ENCODE measurements around the gene TACO1. TPM values are rescaled to one million over a fixed set of nuclear protein-coding genes. Genes with fewer than 3 reads are reported as not detected.

TACO1 gene
- total and polyA plus RNA-seq, 9 of the 15 experiments (the other 6 are each of a cell fraction or from before 2014, with no cell fraction given), result 10.3 to 41.6 (median 30.9) TPM

DNA sequence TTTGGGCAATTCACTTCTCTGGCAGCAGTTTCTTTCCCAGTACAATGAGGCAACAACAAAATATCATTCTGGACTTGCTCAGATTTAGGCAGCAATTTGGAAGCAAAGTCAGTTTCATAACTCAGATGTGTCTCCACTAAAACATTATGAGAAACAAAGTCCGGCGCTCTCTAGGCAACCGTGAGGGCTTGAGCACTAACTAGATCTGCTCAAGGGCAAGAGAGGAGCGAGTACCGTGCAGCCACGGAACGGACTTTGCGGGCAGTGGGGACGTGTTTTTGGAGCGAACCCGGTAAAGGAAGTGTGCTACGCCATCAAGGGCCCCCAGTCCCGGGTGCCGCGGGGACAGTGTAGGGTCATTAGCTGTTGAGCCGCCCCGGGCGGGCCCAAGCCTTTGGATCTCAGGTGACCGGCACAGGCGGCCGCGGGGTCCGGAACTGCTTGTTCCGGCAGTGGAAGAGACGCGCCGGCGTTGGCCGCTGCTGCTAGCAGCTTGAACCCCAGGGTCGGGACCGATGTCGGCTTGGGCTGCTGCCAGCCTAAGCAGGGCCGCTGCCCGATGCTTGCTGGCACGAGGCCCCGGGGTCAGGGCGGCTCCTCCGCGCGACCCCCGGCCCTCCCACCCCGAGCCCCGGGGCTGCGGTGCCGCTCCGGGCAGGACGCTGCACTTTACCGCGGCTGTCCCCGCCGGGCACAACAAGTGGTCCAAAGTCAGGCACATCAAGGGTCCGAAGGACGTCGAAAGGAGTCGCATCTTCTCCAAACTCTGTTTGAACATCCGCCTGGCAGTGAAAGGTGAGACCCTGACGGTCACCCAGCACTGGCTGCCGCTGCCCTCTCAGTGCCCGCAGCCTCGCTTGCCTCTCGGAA, at the start of gene TACO1 (continued):
- TF ChIP-seq, protein P1, sequence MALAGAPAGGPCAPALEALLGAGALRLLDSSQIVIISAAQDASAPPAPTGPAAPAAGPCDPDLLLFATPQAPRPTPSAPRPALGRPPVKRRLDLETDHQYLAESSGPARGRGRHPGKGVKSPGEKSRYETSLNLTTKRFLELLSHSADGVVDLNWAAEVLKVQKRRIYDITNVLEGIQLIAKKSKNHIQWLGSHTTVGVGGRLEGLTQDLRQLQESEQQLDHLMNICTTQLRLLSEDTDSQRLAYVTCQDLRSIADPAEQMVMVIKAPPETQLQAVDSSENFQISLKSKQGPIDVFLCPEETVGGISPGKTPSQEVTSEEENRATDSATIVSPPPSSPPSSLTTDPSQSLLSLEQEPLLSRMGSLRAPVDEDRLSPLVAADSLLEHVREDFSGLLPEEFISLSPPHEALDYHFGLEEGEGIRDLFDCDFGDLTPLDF (CRISPR knock-in tag; IDR thresholded peaks at IDR 0.05), result 0 out of 2 replicates have a peak, but pooled peaks have one; percentile 43
- peak; percentile 89 for TF ChIP-seq MTA3 (IDR thresholded peaks at IDR 0.05; ENCODE audit: borderline replicate concordance)
- TF ChIP-seq GABPB1 (CRISPR knock-in tag; IDR thresholded peaks at IDR 0.05), result peak; percentile 99
- peak; percentile 90 for TF ChIP-seq TAF9B (IDR thresholded peaks at IDR 0.05; ENCODE audit: partially characterized antibody)
- peak; percentile 100 for TF ChIP-seq GABPA (tag; conservative IDR thresholded peaks at IDR 0.05; ENCODE audit: low read depth)
- no peak for TF ChIP-seq ZC3H8 (IDR thresholded peaks at IDR 0.05)
- TF ChIP-seq MECOM (CRISPR knock-in tag; IDR thresholded peaks at IDR 0.05), result no peak
- peak; percentile 70 for TF ChIP-seq TEAD4 (IDR thresholded peaks at IDR 0.05; ENCODE audit: low read length)
- TF ChIP-seq TEAD4 (CRISPR knock-in tag; IDR thresholded peaks at IDR 0.05; ENCODE audit: borderline replicate concordance), result no peak
- TF ChIP-seq RBBP5 (IDR thresholded peaks at IDR 0.05; ENCODE audit: borderline replicate concordance, insufficient read depth, low read length, poor library complexity, severe bottlenecking), result peak; percentile 98
- peak; percentile 90 for TF ChIP-seq POLR2AphosphoS5 (IDR thresholded peaks at IDR 0.05; ENCODE audit: control insufficient read depth, insufficient read depth, low read depth, low read length)
- TF ChIP-seq JUNB (CRISPR knock-in tag; conservative IDR thresholded peaks at IDR 0.05), result 0 out of 2 replicates have a peak, but pooled peaks have one; percentile 25
- peak; percentile 67; the same call in 1 of the 2 replicates for TF ChIP-seq DMBX1 (CRISPR knock-in tag; IDR thresholded peaks at IDR 0.05; ENCODE audit: borderline replicate concordance)
- TF ChIP-seq, protein P2, sequence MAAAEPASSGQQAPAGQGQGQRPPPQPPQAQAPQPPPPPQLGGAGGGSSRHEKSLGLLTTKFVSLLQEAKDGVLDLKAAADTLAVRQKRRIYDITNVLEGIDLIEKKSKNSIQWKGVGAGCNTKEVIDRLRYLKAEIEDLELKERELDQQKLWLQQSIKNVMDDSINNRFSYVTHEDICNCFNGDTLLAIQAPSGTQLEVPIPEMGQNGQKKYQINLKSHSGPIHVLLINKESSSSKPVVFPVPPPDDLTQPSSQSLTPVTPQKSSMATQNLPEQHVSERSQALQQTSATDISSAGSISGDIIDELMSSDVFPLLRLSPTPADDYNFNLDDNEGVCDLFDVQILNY (CRISPR knock-in tag; IDR thresholded peaks at IDR 0.05), result no peak
- TF ChIP-seq TRIM24 (IDR thresholded peaks at IDR 0.05), result peak in 1 of 2 experiments; percentile 98; a peak in 2 of 4 replicates
- 0 out of 4 replicates have a peak, but pooled peaks of 1 of the 2 experiments have one; percentile 18 for TF ChIP-seq NRF1 (conservative IDR thresholded peaks at IDR 0.05 in 1 of 2, IDR thresholded peaks at IDR 0.05 in 1 of 2)
- TF ChIP-seq, protein P3, sequence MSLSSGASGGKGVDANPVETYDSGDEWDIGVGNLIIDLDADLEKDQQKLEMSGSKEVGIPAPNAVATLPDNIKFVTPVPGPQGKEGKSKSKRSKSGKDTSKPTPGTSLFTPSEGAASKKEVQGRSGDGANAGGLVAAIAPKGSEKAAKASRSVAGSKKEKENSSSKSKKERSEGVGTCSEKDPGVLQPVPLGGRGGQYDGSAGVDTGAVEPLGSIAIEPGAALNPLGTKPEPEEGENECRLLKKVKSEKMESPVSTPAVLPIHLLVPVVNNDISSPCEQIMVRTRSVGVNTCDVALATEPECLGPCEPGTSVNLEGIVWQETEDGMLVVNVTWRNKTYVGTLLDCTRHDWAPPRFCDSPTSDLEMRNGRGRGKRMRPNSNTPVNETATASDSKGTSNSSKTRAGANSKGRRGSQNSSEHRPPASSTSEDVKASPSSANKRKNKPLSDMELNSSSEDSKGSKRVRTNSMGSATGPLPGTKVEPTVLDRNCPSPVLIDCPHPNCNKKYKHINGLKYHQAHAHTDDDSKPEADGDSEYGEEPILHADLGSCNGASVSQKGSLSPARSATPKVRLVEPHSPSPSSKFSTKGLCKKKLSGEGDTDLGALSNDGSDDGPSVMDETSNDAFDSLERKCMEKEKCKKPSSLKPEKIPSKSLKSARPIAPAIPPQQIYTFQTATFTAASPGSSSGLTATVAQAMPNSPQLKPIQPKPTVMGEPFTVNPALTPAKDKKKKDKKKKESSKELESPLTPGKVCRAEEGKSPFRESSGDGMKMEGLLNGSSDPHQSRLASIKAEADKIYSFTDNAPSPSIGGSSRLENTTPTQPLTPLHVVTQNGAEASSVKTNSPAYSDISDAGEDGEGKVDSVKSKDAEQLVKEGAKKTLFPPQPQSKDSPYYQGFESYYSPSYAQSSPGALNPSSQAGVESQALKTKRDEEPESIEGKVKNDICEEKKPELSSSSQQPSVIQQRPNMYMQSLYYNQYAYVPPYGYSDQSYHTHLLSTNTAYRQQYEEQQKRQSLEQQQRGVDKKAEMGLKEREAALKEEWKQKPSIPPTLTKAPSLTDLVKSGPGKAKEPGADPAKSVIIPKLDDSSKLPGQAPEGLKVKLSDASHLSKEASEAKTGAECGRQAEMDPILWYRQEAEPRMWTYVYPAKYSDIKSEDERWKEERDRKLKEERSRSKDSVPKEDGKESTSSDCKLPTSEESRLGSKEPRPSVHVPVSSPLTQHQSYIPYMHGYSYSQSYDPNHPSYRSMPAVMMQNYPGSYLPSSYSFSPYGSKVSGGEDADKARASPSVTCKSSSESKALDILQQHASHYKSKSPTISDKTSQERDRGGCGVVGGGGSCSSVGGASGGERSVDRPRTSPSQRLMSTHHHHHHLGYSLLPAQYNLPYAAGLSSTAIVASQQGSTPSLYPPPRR (CRISPR knock-in tag; IDR thresholded peaks at IDR 0.05; ENCODE audit: borderline replicate concordance), result no peak
- TF ChIP-seq, protein P4, sequence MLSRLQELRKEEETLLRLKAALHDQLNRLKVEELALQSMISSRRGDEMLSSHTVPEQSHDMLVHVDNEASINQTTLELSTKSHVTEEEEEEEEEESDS (CRISPR knock-in tag; IDR thresholded peaks at IDR 0.05), result no peak
- TF ChIP-seq FIP1L1 (IDR thresholded peaks at IDR 0.05; ENCODE audit: low read depth, low read length, poor library complexity, severe bottlenecking), result peak; percentile 90
- TF ChIP-seq ARNT (IDR thresholded peaks at IDR 0.05), result 0 out of 4 replicates have a peak, but pooled peaks of 1 of the 2 experiments have one; percentile 35

Data from K562 (cell line).